GM18873 (cell line): ENCODE data around the gene ATG2A.

Source experiments
- ATAC-seq: cut with Tn5 transposase; IDR thresholded peaks from one replicate; pipeline ENCODE4 v1.9.1; 2021; ENCODE audit warnings: mild to moderate bottlenecking, moderate library complexity, moderate number of reproducible peaks; ENCODE audit not compliant: unreplicated experiment, low FRiP score

ATG2A gene

GRCh38 chr11:64916775-64917662 lies at the start of gene ATG2A:
Gene ATG2A (minus strand): TSS chr11:64917209. CDS start chr11:64917135, 74 bp downstream.
- ATAC-seq, result peak; percentile 94

GRCh38 chr11:64963072-64963631 lies 46.1 kb upstream of the ATG2A start:
- ATAC-seq, result no peak

GRCh38 chr11:64960719-64961118 lies 43.7 kb upstream of the ATG2A start:
- ATAC-seq, result no peak

- ATAC-seq, result no peak
These were observed 42.5 kb upstream of the ATG2A start for GRCh38 chr11:64959498-64959897.

- ATAC-seq, result no peak
These were observed 37.2 kb upstream of the ATG2A start for GRCh38 chr11:64954201-64954600.

- ATAC-seq, result no peak
These were observed 34.5 kb upstream of the ATG2A start for GRCh38 chr11:64951529-64951928.

GRCh38 chr11:64947208-64947814 lies 30.3 kb upstream of the ATG2A start:
- ATAC-seq, result no peak

GRCh38 chr11:64936539-64936938 lies 19.5 kb upstream of the ATG2A start:
- no peak for ATAC-seq

GRCh38 chr11:64935359-64936081 lies 18.5 kb upstream of the ATG2A start, which contains the start of gene GPHA2:
Gene GPHA2 (minus strand): TSS chr11:64935893. CDS start chr11:64935460, 433 bp downstream.
- ATAC-seq, result no peak

- ATAC-seq, result no peak
These were observed 17.8 kb upstream of the ATG2A start for GRCh38 chr11:64934682-64935358.

- no peak for ATAC-seq
These were observed 17.1 kb upstream of the ATG2A start for GRCh38 chr11:64933935-64934681.

GRCh38 chr11:64933213-64933934 lies 16.4 kb upstream of the ATG2A start:
- ATAC-seq, result no peak

- ATAC-seq, result no peak
These were observed 15.3 kb upstream of the ATG2A start for GRCh38 chr11:64932324-64932723.

GRCh38 chr11:64931290-64931689 lies 14.3 kb upstream of the ATG2A start:
- ATAC-seq, result no peak

- no peak for ATAC-seq
These were observed 13.3 kb upstream of the ATG2A start for GRCh38 chr11:64930340-64930739.

GRCh38 chr11:64929625-64930024 lies 12.6 kb upstream of the ATG2A start:
- ATAC-seq, result no peak

- no peak for ATAC-seq
These were observed 11.9 kb upstream of the ATG2A start for GRCh38 chr11:64928957-64929356.

- ATAC-seq, result no peak
These were observed 9.7 kb upstream of the ATG2A start for GRCh38 chr11:64926689-64927088.
